IMR-90 (cell line): Measurements from ENCODE around the gene TPPP. TPM values are rescaled to one million over a fixed set of nuclear protein-coding genes. Genes with fewer than 3 reads are reported as not detected.
"Not testable (repeated sequence)": the region's sequence is repeated elsewhere in the genome, so short reads cannot be mapped to it uniquely, and the experiment has no call there.

Experiments used
- ATAC-seq: fragments of 200-7000 bp; cut with Tn5 transposase; 2 replicates; pipeline ENCODE4 v1.9.1; 2020; ENCODE audit warnings: low read depth, mild to moderate bottlenecking, moderate library complexity
- BruUV-seq: library from RNA; stranded (reverse); fragments of 400-500 nt; replicated peaks from 2 replicates; lab custom pipeline; 2021; lab: Mats Ljungman, UMichigan
- CTCF ChIA-PET: fragments of 300-600 bp; formaldehyde crosslinking; extraction: SDS; loops from one replicate; lab custom pipeline; 2021; ENCODE audit warnings: antibody characterized with exemption; lab: Yijun Ruan, JAX
- POLR2A ChIA-PET: fragments of 300-600 bp; sonication (Branson Sonifier 250); formaldehyde crosslinking; loops from one replicate; lab custom pipeline; 2022; ENCODE audit warnings: antibody characterized with exemption; ENCODE audit not compliant: unreplicated experiment; lab: Charles Lee
- DNase-seq: peaks from one replicate; pipeline ENCODE4 v3.0.0; 2013
- H2AFZ ChIP-seq: replicated peaks from 2 replicates; pipeline ENCODE3; 2013; ENCODE audit warnings: low read length, mild to moderate bottlenecking; ENCODE audit not compliant: poor library complexity
- H2AK5ac ChIP-seq: 2 replicates; pipeline ENCODE4 v1.6.1; 2013; ENCODE audit warnings: low read depth, low read length, inconsistent platforms
- H2AK9ac ChIP-seq: replicated peaks from 2 replicates; pipeline ENCODE3; 2013; ENCODE audit warnings: mild to moderate bottlenecking, low read depth, low read length, moderate library complexity; ENCODE audit not compliant: poor library complexity
- H2BK120ac ChIP-seq: 2 replicates; pipeline ENCODE4 v1.6.1; 2013; ENCODE audit warnings: low read depth, low read length, inconsistent platforms
- H2BK15ac ChIP-seq: 3 replicates; pipeline ENCODE4 v1.6.1; 2013; ENCODE audit warnings: low read depth, low read length, inconsistent platforms
- H2BK20ac ChIP-seq: 2 replicates; pipeline ENCODE4 v1.6.1; 2013; ENCODE audit warnings: low read depth, mild to moderate bottlenecking, inconsistent platforms, low read length, moderate library complexity
- H2BK5ac ChIP-seq: 2 replicates; pipeline ENCODE4 v1.6.1; 2013; ENCODE audit warnings: mild to moderate bottlenecking, low read depth, low read length, inconsistent platforms; ENCODE audit not compliant: poor library complexity, severe bottlenecking
- H3K14ac ChIP-seq: replicated peaks from 2 replicates; pipeline ENCODE4 v1.6.1; 2013; ENCODE audit warnings: low read depth, low read length, inconsistent platforms
- H3K18ac ChIP-seq: 2 replicates; pipeline ENCODE4 v1.6.1; 2013; ENCODE audit warnings: low read depth, low read length, control low read depth
- H3K23ac ChIP-seq: 2 replicates; pipeline ENCODE4 v1.6.1; 2013; ENCODE audit warnings: low read depth, low read length, inconsistent platforms
- H3K27ac ChIP-seq: 2 replicates; pipeline ENCODE4 v1.5.1; 2013; ENCODE audit warnings: mild to moderate bottlenecking, control low read depth, low read length; ENCODE audit not compliant: insufficient read depth
- H3K27me3 ChIP-seq: 2 replicates; pipeline ENCODE4 v1.6.1; 2013; ENCODE audit warnings: low read length; ENCODE audit not compliant: control insufficient read depth, insufficient read depth
- H3K36me3 ChIP-seq: 2 replicates; pipeline ENCODE4 v1.6.1; 2013; ENCODE audit warnings: low read length, mixed read lengths; ENCODE audit not compliant: control insufficient read depth, insufficient read depth
- H3K4ac ChIP-seq: 2 replicates; pipeline ENCODE4 v1.6.1; 2013; ENCODE audit warnings: low read depth, low read length, inconsistent platforms
- H3K4me1 ChIP-seq: 2 replicates; pipeline ENCODE4 v1.6.1; 2013; ENCODE audit warnings: low read length, mixed read lengths; ENCODE audit not compliant: control insufficient read depth, insufficient read depth
- H3K4me2 ChIP-seq: 2 replicates; pipeline ENCODE4 v1.6.1; 2013; ENCODE audit warnings: low read depth, mild to moderate bottlenecking, control low read depth, low read length, moderate library complexity
- H3K4me3 ChIP-seq: 2 replicates; pipeline ENCODE4 v1.5.1; 2013; ENCODE audit warnings: low read depth, mild to moderate bottlenecking, control low read depth, low read length, moderate library complexity; ENCODE audit not compliant: insufficient read depth
- H3K56ac ChIP-seq: 2 replicates; pipeline ENCODE4 v1.6.1; 2013; ENCODE audit warnings: low read length, inconsistent platforms; ENCODE audit not compliant: insufficient read depth; ENCODE audit errors: extremely low read depth
- H3K79me1 ChIP-seq, 2 experiments: 2 replicates each; pipeline ENCODE4 v1.6.1; 2013; ENCODE audit warnings: low read length in 2 of 2, inconsistent platforms in 1 of 2, low read depth in 1 of 2
- H3K9ac ChIP-seq: 2 replicates; pipeline ENCODE4 v1.6.1; 2013; ENCODE audit warnings: low read depth, low read length, control low read depth
- H3K9me1 ChIP-seq: 2 replicates; pipeline ENCODE4 v1.6.1; 2013; ENCODE audit warnings: low read length, inconsistent platforms; ENCODE audit not compliant: insufficient read depth
- H3K9me3 ChIP-seq: 2 replicates; pipeline ENCODE4 v1.6.1; 2013; ENCODE audit warnings: low read length; ENCODE audit not compliant: control insufficient read depth, insufficient read depth
- H4K20me1 ChIP-seq: 2 replicates; pipeline ENCODE4 v1.6.1; 2013; ENCODE audit warnings: low read length, inconsistent platforms; ENCODE audit not compliant: insufficient read depth
- H4K5ac ChIP-seq: 2 replicates; pipeline ENCODE4 v1.6.1; 2013; ENCODE audit warnings: mild to moderate bottlenecking, low read depth, low read length, control low read depth
- H4K8ac ChIP-seq, 2 experiments: 2 replicates each; pipeline ENCODE4 v1.6.1; 2013; ENCODE audit warnings: low read depth in 2 of 2, low read length in 2 of 2, control low read depth in 1 of 2, inconsistent platforms in 1 of 2
- H4K91ac ChIP-seq: 2 replicates; pipeline ENCODE4 v1.6.1; 2013; ENCODE audit warnings: low read depth, low read length, inconsistent platforms; ENCODE audit not compliant: insufficient read depth
- WGBS, 2 experiments: methylation state at CpG; one replicate each; pipeline versions ENCODE4 v1.1.5 to v1.1.7; 2013; ENCODE audit warnings: missing lambda C conversion rate in 2 of 2; ENCODE audit not compliant: insufficient read length in 1 of 2; ENCODE audit errors: extremely low coverage in 2 of 2; 5-methylcytosine and 5-hydroxymethylcytosine counted together
- dilution Hi-C: fragments of 300-500 bp; cut with HindIII; formaldehyde crosslinking; loops from one replicate; pipeline ENCODE4 v1.14.3; 2018; ENCODE audit warnings: low sequenced_read_pairs; ENCODE audit not compliant: unreplicated experiment
- in situ Hi-C: fragments of 300-500 bp; cut with MboI; formaldehyde crosslinking; loops from 3 replicates; pipeline ENCODE4 v1.14.3; 2019; ENCODE audit warnings: low sequenced_read_pairs, inconsistent platforms, mixed read lengths
- intact Hi-C: fragments of 100-400 bp; cut with micrococcal nuclease; formaldehyde crosslinking; loops from 2 replicates; pipeline ENCODE4 v1.10.0; 2022
- polyA plus RNA-seq, 3 experiments: library from polyadenylated mRNA; depleted of rRNA; stranded (reverse); fragments of >200 nt; gene quantifications; 2 replicates each; pipeline ENCODE4 v1.2.3, GENCODE V29; 2012; ENCODE audit warnings: low replicate concordance in 1 of 3
- total RNA-seq: library from RNA; depleted of rRNA; stranded (reverse); fragments of >200 nt; gene quantifications from 2 replicates; pipeline ENCODE4 v1.2.3, GENCODE V29; 2012

TPPP gene
- total and polyA plus RNA-seq, 2 of the 4 experiments (the other 2 are of a cell fraction), result under 0.01 to 0.07 TPM

GRCh38 chr5:678521-678920 lies 14.6 kb downstream of the TPPP start:
- intact Hi-C loops, result not testable (repeated sequence)

More at GRCh38 chr5:678521-678920, 14.6 kb downstream of the TPPP start:
- POLR2A ChIA-PET, BruUV-seq, H4K20me1 ChIP-seq, H2BK15ac ChIP-seq, H4K8ac ChIP-seq, H3K56ac ChIP-seq, DNase-seq, dilution Hi-C loops, H3K27ac ChIP-seq, H3K4me2 ChIP-seq, H4K91ac ChIP-seq, H2AK9ac ChIP-seq, in situ Hi-C loops, CTCF ChIA-PET, H3K4ac ChIP-seq, H3K36me3 ChIP-seq, H3K9ac ChIP-seq, H2BK20ac ChIP-seq, H2AFZ ChIP-seq, H3K9me1 ChIP-seq, H3K4me3 ChIP-seq, H2AK5ac ChIP-seq, ATAC-seq, H3K9me3 ChIP-seq, H3K23ac ChIP-seq, H3K27me3 ChIP-seq, H3K18ac ChIP-seq, H2BK5ac ChIP-seq, H2BK120ac ChIP-seq, H3K79me1 ChIP-seq, H3K14ac ChIP-seq, H4K5ac ChIP-seq, H3K4me1 ChIP-seq: not testable (repeated sequence)
- no CpG with 5 or more reads among the region's 16 CpGs for whole genome bisulfite sequencing, 2 experiments
